CD4-positive, alpha-beta memory T cell (primary cell): ENCODE measurements around the gene VPS37C. TPM values are rescaled to one million over a fixed set of nuclear protein-coding genes. Genes with fewer than 3 reads are reported as not detected.

ENCODE experiments used
- CTCF ChIA-PET: fragments of 350-600 bp; sonication (Branson Sonifier 250); formaldehyde crosslinking; loops from one replicate; lab custom pipeline; 2021; ENCODE audit warnings: inconsistent platforms; ENCODE audit not compliant: partially characterized antibody; lab: Charles Lee
- POLR2A ChIA-PET: fragments of 350-600 bp; sonication (Branson Sonifier 250); formaldehyde crosslinking; loops from one replicate; lab custom pipeline; 2021; ENCODE audit not compliant: partially characterized antibody; lab: Charles Lee
- DNase-seq, 5 donors: peaks; one replicate each; pipeline versions ENCODE4 v3.0.0 to v3.0.0-alpha.2; 2020 to 2022; ENCODE audit warnings: mixed read lengths in 1 of 5
- H3K27ac ChIP-seq: one replicate; pipeline ENCODE4 v1.7.0; 2013; ENCODE audit warnings: low read depth, low read length
- H3K27me3 ChIP-seq: 2 replicates; pipeline ENCODE4 v1.7.0; 2013; ENCODE audit warnings: mild to moderate bottlenecking, low read length, moderate library complexity; ENCODE audit not compliant: insufficient read depth
- H3K36me3 ChIP-seq: 2 replicates; pipeline ENCODE4 v1.7.0; 2013; ENCODE audit warnings: mild to moderate bottlenecking, low read length, moderate library complexity; ENCODE audit not compliant: insufficient read depth
- H3K4me1 ChIP-seq: 2 replicates; pipeline ENCODE4 v1.7.0; 2013; ENCODE audit warnings: mild to moderate bottlenecking, low read length, moderate library complexity; ENCODE audit not compliant: insufficient read depth
- H3K4me3 ChIP-seq, 2 donors: one replicate each; pipeline ENCODE4 v1.7.0; 2013; ENCODE audit warnings: low read length in 2 of 2, mild to moderate bottlenecking in 1 of 2
- H3K9me3 ChIP-seq, 2 donors: one replicate each; pipeline ENCODE4 v1.7.0; 2013; ENCODE audit warnings: low read length in 2 of 2, control low read depth in 1 of 2; ENCODE audit not compliant: control insufficient read depth in 1 of 2
- H3K27ac Mint-ChIP-seq, 7 donors: one replicate each; pipeline ENCODE4 v1.8.0; 2020 to 2021; ENCODE audit warnings: mixed read lengths in 7 of 7, mild to moderate bottlenecking in 6 of 7, inconsistent platforms in 3 of 7, moderate library complexity in 3 of 7
- H3K27me3 Mint-ChIP-seq, 2 donors: one replicate each; pipeline ENCODE4 v1.8.0; 2020 to 2021; ENCODE audit warnings: mixed read lengths in 2 of 2
- H3K36me3 Mint-ChIP-seq, 2 donors: one replicate each; pipeline ENCODE4 v1.8.0; 2020 to 2021; ENCODE audit warnings: mixed read lengths in 2 of 2, inconsistent platforms in 1 of 2, mild to moderate bottlenecking in 1 of 2
- H3K4me1 Mint-ChIP-seq, 4 donors: one replicate each; pipeline ENCODE4 v1.8.0; 2020 to 2021; ENCODE audit warnings: mixed read lengths in 4 of 4, mild to moderate bottlenecking in 1 of 4
- H3K4me3 Mint-ChIP-seq, 8 donors: one replicate each; pipeline ENCODE4 v1.8.0; 2020 to 2021; ENCODE audit warnings: mixed read lengths in 8 of 8, mild to moderate bottlenecking in 7 of 8, moderate library complexity in 6 of 8, inconsistent platforms in 3 of 8
- H3K9me3 Mint-ChIP-seq, 8 donors: one replicate each; pipeline ENCODE4 v1.8.0; 2020 to 2021; ENCODE audit warnings: mixed read lengths in 8 of 8, mild to moderate bottlenecking in 5 of 8, inconsistent platforms in 3 of 8, moderate library complexity in 1 of 8
- intact Hi-C: fragments of 100-400 bp; cut with micrococcal nuclease; formaldehyde crosslinking; loops from one replicate; pipeline ENCODE4 v1.15.1; 2023
- polyA plus RNA-seq, 2 donors: library from polyadenylated mRNA; unstranded; fragments of 300-500 nt; fragmentation: Illumina TruSeq; gene quantifications; one replicate each; pipeline ENCODE4 v1.2.3, GENCODE V29; 2021
- total RNA-seq, 2 experiments: library from RNA; stranded (reverse); gene quantifications; one replicate each; pipeline ENCODE4 v1.2.3, GENCODE V29; 2021

VPS37C gene
- total and polyA plus RNA-seq, 4 experiments from 2014 or later: 0.25 to 7.9 (median 4.1) TPM

DNA sequence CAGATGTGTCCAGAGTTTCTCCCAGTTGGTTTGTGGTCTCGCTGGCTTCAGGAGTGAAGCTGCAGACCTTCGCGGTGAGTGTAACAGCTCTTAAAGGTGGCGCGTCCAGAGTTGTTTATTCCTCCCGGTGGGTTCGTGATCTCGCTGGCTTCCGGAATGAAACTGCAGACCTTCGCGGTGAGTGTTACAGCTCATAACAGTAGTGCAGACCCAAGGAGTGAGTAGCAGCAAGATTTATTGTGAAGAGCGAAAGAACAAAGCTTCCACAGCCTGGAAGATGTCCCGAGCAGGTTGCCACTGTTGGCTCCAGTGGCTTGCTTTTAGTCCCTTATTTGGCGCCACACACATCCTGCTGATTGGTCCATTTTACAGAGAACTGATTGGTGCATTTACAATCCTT, 40.2 kb upstream of the VPS37C start:
- intact Hi-C loops: no loop called here
- ChIA-PET POLR2A (no interaction called here), CTCF (no interaction called here)
- H3K4me1 ChIP-seq: no peaks in the 10 kb centered on the region
- no peak overlapping the region for H3K27ac Mint-ChIP-seq
- H3K9me3 ChIP-seq: no peaks in the 10 kb centered on the region
- peaks cover 16 to 26% of the 10 kb centered on the region in 2 donors for H3K27me3 Mint-ChIP-seq
- H3K9me3 Mint-ChIP-seq: peaks cover 0 to 4% (median 0%) of the 10 kb centered on the region in 8 donors
- no peak for DNase-seq
- H3K4me3 ChIP-seq: no peak overlapping the region
- no peak overlapping the region for H3K4me3 Mint-ChIP-seq
- H3K36me3 Mint-ChIP-seq: peaks cover 0 to 3% of the 10 kb centered on the region in 2 donors
- no peaks in the 10 kb centered on the region for H3K36me3 ChIP-seq
- H3K27me3 ChIP-seq: no peaks in the 10 kb centered on the region
- H3K27ac ChIP-seq: no peak overlapping the region
- H3K4me1 Mint-ChIP-seq: peaks cover 0 to 1% (median 0%) of the 10 kb centered on the region in 4 donors

DNA sequence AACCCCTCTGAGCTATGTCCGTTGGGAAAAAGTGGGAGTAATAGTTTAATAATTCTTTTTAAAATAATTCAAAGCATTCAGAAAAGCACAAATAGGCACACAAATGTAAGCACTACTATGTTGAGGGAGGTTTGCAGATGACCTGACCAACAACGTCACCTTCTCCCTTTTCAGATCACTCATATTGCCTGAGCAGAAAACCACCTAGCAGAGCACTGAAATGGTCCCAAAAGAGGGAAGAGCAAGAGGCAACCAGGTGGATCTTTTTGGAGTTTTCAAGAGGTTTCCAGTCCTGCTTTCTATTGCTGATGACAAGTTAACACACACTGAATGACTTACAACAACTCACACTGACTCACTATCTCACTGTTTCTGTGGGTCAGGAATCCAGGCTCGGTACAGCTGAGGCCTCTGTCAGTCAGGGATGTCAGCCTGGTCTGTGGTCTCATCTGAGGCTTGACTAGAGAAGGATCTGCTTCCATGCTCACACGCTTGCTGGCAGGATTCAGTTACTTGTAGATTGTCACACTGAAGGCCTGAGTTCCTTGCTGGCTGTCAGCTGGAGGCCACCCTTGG, 37.8 kb upstream of the VPS37C start:
- no peak overlapping the region for H3K27ac ChIP-seq
- peaks cover 0 to 3% of the 10 kb centered on the region in 2 donors for H3K36me3 Mint-ChIP-seq
- H3K4me3 ChIP-seq: no peak overlapping the region
- CTCF ChIA-PET: no interaction called here
- intact Hi-C loops: no loop called here
- H3K27ac Mint-ChIP-seq: no peak overlapping the region
- H3K4me1 Mint-ChIP-seq: peaks cover 0 to 1% (median 0%) of the 10 kb centered on the region in 4 donors
- POLR2A ChIA-PET: no interaction called here
- no peaks in the 10 kb centered on the region for H3K27me3 ChIP-seq
- no peaks in the 10 kb centered on the region for H3K36me3 ChIP-seq
- H3K9me3 ChIP-seq: no peaks in the 10 kb centered on the region
- H3K4me1 ChIP-seq: no peaks in the 10 kb centered on the region
- H3K27me3 Mint-ChIP-seq: peaks cover 23 to 30% of the 10 kb centered on the region in 2 donors
- H3K4me3 Mint-ChIP-seq: no peak overlapping the region
- DNase-seq: no peak
- peaks cover 0 to 4% (median 0%) of the 10 kb centered on the region in 8 donors for H3K9me3 Mint-ChIP-seq

- POLR2A ChIA-PET: no interaction called here
- H3K27ac ChIP-seq: no peak overlapping the region
- Mint-ChIP-seq H3K36me3 (peaks cover 0 to 3% of the 10 kb centered on the region in 2 donors), H3K4me1 (peaks cover 0 to 1% (median 0%) of the 10 kb centered on the region in 4 donors), H3K9me3 (peaks cover 0 to 4% (median 0%) of the 10 kb centered on the region in 8 donors), H3K4me3 (no peak overlapping the region), H3K27me3 (peaks cover 21 to 32% of the 10 kb centered on the region in 2 donors), H3K27ac (no peak overlapping the region)
- H3K36me3 ChIP-seq: no peaks in the 10 kb centered on the region
- no peak for DNase-seq
- H3K4me1 ChIP-seq: no peaks in the 10 kb centered on the region
- intact Hi-C loops: no loop called here
- H3K4me3 ChIP-seq: no peak overlapping the region
- no peaks in the 10 kb centered on the region for H3K9me3 ChIP-seq
- no peaks in the 10 kb centered on the region for H3K27me3 ChIP-seq
- CTCF ChIA-PET: no interaction called here
Measured at GRCh38 chr11:61198361-61198760, 37.1 kb upstream of the VPS37C start.

DNA sequence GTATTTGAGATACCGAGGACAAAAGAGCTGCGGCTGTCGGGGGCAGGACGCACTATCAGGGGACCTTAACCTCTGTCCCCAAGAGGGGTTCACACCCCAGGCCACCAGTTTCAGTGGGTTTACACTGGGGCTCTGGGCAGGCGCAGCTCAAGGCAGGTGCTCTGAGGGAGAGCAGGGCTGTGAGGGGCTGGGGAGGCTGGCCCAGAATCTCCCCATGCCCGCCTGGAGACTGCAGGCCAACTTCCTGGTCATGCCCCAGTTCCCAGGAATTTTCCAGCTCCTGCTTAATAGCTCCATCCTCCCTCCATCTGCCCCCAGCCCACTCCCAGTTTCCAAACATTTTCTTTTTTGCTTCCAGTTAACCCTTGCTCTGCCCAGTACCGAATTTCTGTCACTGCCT, 34.5 kb upstream of the VPS37C start:
- intact Hi-C loops: no loop called here
- no peaks in the 10 kb centered on the region for H3K36me3 ChIP-seq
- ChIA-PET CTCF (interaction anchor here (0.8 to 1.2 kb wide), 3 partner anchors 8 to 363 kb away, joined by 3 read pairs; no protein-coding TSS in a partner anchor), POLR2A (no interaction called here)
- Mint-ChIP-seq H3K4me1 (no peaks in the 10 kb centered on the region), H3K36me3 (peaks cover 0 to 3% of the 10 kb centered on the region in 2 donors), H3K4me3 (no peak overlapping the region), H3K9me3 (peaks cover 0 to 4% (median 0%) of the 10 kb centered on the region in 8 donors), H3K27ac (no peak overlapping the region), H3K27me3 (peaks cover 17 to 29% of the 10 kb centered on the region in 2 donors)
- H3K27ac ChIP-seq: no peak overlapping the region
- no peaks in the 10 kb centered on the region for H3K9me3 ChIP-seq
- no peak for DNase-seq
- no peaks in the 10 kb centered on the region for H3K4me1 ChIP-seq
- no peaks in the 10 kb centered on the region for H3K27me3 ChIP-seq
- no peak overlapping the region for H3K4me3 ChIP-seq

- Histone ChIP-seq H3K4me1 (no peaks in the 10 kb centered on the region), H3K27ac (no peak overlapping the region), H3K9me3 (no peaks in the 10 kb centered on the region), H3K36me3 (no peaks in the 10 kb centered on the region), H3K4me3 (no peak overlapping the region), H3K27me3 (no peaks in the 10 kb centered on the region)
- intact Hi-C loops: no loop called here
- ChIA-PET POLR2A (no interaction called here), CTCF (interaction anchor here (1.1 to 1.2 kb wide), 2 partner anchors 9 to 17 kb away, joined by 3 read pairs; no protein-coding TSS in a partner anchor)
- no peak overlapping the region for H3K4me3 Mint-ChIP-seq
- peaks cover 0 to 3% (median 0%) of the 10 kb centered on the region in 8 donors for H3K9me3 Mint-ChIP-seq
- H3K27ac Mint-ChIP-seq: peak overlapping the region in 1 of 7 donors; percentile 13
- no peak for DNase-seq
- no peaks in the 10 kb centered on the region for H3K4me1 Mint-ChIP-seq
- no peaks in the 10 kb centered on the region for H3K36me3 Mint-ChIP-seq
- peaks cover 15 to 24% of the 10 kb centered on the region in 2 donors for H3K27me3 Mint-ChIP-seq
Measured at GRCh38 chr11:61194981-61195695, 33.9 kb upstream of the VPS37C start.

DNA sequence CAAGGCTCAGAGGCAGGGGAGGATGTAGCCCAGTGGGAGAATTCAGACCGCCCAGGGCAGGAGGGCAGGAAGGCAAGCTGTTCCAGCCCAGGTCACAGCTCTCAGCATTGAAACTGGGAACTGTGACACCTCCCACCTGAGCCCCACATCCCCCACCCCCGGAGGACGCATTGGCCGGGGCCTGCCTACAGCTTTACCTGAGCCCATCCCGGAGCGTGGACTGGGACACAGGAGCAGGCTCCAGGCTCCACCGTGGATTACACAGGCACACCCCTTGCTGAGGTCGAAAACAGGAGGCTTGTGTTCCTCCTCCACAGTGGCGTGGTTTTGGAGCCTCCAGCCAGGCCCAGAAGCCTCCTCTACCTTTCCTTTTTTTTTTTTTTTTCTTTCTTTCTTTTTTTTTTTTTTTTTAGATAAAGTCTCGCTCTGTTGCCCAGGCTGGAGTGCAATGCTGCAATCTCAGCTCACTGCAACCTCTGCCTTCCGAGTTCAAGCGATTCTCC, 33.0 kb upstream of the VPS37C start:
- no peak for DNase-seq
- Mint-ChIP-seq H3K4me1 (no peaks in the 10 kb centered on the region), H3K27me3 (peaks cover 14 to 21% of the 10 kb centered on the region in 2 donors), H3K27ac (no peak overlapping the region), H3K36me3 (no peaks in the 10 kb centered on the region), H3K9me3 (peaks cover 0 to 1% (median 0%) of the 10 kb centered on the region in 8 donors), H3K4me3 (no peak overlapping the region)
- no peak overlapping the region for H3K4me3 ChIP-seq
- ChIA-PET CTCF (interaction anchor here (0.5 to 1.1 kb wide), 2 partner anchors 8 to 51 kb away, joined by 3 read pairs; no protein-coding TSS in a partner anchor), POLR2A (no interaction called here)
- H3K27ac ChIP-seq: no peak overlapping the region
- H3K27me3 ChIP-seq: no peaks in the 10 kb centered on the region
- H3K9me3 ChIP-seq: no peaks in the 10 kb centered on the region
- H3K4me1 ChIP-seq: no peaks in the 10 kb centered on the region
- H3K36me3 ChIP-seq: no peaks in the 10 kb centered on the region
- intact Hi-C loops: no loop called here

- H3K4me3 ChIP-seq: no peak overlapping the region
- POLR2A ChIA-PET: no interaction called here
- Mint-ChIP-seq H3K27me3 (peaks cover 14 to 20% of the 10 kb centered on the region in 2 donors), H3K27ac (no peak overlapping the region), H3K4me1 (no peaks in the 10 kb centered on the region), H3K36me3 (no peaks in the 10 kb centered on the region), H3K9me3 (no peaks in the 10 kb centered on the region), H3K4me3 (no peak overlapping the region)
- DNase-seq: no peak
- H3K4me1 ChIP-seq: no peaks in the 10 kb centered on the region
- H3K9me3 ChIP-seq: no peaks in the 10 kb centered on the region
- intact Hi-C loops: no loop called here
- no peaks in the 10 kb centered on the region for H3K27me3 ChIP-seq
- no peaks in the 10 kb centered on the region for H3K36me3 ChIP-seq
- CTCF ChIA-PET: no interaction called here
- no peak overlapping the region for H3K27ac ChIP-seq
Measured at GRCh38 chr11:61193596-61193995, 32.4 kb upstream of the VPS37C start.
